SH-SY5Y (cell line): Measurements from ENCODE around the gene RBBP8NL.

ENCODE experiments used
- GATA2 ChIP-seq: IDR thresholded peaks from 2 replicates; pipeline ENCODE4 v1.6.1; 2011; ENCODE audit warnings: mild to moderate bottlenecking, low read depth, low read length
- GATA3 ChIP-seq: IDR thresholded peaks from 2 replicates; pipeline ENCODE4 v1.6.1; 2011; ENCODE audit warnings: low read depth, mild to moderate bottlenecking, low read length, moderate library complexity

GRCh38 chr20:62406635-62407176 is 20.6 kb downstream of the RBBP8NL start:
- no peak for TF ChIP-seq GATA2
- no peak for TF ChIP-seq GATA3
